Activated naive CD4-positive, alpha-beta T cell treated with Interleukin-2 at 50 U/mL for 16 hours (primary cell): ENCODE measurements around the gene SLC6A13.
A peak's percentile ranks its signal among the peaks of the same experiment; 100 is the strongest.
"Not testable (repeated sequence)": the region's sequence is repeated elsewhere in the genome, so short reads cannot be mapped to it uniquely, and the experiment has no call there.

Experiments
- DNase-seq: peaks from one replicate; pipeline ENCODE4 v3.0.0-alpha.2; 2020

The SLC6A13 gene

DNA sequence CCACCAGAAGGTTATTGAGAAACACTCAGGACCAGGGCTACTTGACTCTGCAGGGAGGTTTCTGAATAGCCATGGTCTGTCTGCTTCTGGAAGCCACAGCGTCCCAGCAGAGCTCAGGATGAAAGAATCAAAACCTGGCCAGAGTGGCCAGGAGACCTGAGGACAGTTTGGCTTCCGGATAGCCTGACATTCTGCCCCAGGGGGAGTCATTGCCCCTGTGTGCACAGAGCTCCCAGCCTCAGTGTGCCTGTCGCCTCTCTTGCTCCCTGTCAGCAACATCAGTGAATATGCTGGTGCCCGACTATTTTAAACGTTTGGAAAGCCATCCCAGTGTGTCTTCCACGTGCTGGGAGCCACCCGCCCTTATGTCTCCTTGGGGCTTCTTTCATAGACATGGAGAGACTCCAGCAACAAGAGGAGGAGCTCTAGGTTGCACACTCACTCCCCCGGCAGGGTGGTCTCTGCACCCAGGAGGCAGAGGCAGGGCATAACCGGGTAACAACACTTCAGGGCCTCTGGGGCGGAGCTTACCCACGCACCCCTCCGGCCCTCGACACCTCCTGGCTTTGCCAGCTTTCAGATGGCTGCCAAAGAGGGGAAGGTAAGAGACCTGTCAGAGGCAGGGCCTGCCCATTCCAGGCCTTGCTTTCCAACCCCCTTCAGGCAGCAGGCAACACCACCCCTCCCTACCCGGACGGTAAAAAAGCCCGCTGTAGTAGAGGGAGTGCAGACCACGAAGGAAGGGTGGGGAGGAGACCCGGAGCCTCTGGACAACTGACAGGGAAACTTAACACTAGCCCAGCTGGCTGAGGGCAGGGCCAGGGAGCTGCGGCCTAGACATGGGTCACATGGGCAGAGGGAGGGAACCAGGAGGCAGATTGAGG lies 29.7 kb downstream of the SLC6A13 start:
- no peak for DNase-seq

GRCh38 chr12:230925-231671 lies 31.5 kb downstream of the SLC6A13 start:
- DNase-seq, result no peak

GRCh38 chr12:229441-230191 lies 33.0 kb downstream of the SLC6A13 start:
- no peak for DNase-seq

GRCh38 chr12:228846-229200 lies 33.8 kb downstream of the SLC6A13 start:
- DNase-seq, result no peak

DNA sequence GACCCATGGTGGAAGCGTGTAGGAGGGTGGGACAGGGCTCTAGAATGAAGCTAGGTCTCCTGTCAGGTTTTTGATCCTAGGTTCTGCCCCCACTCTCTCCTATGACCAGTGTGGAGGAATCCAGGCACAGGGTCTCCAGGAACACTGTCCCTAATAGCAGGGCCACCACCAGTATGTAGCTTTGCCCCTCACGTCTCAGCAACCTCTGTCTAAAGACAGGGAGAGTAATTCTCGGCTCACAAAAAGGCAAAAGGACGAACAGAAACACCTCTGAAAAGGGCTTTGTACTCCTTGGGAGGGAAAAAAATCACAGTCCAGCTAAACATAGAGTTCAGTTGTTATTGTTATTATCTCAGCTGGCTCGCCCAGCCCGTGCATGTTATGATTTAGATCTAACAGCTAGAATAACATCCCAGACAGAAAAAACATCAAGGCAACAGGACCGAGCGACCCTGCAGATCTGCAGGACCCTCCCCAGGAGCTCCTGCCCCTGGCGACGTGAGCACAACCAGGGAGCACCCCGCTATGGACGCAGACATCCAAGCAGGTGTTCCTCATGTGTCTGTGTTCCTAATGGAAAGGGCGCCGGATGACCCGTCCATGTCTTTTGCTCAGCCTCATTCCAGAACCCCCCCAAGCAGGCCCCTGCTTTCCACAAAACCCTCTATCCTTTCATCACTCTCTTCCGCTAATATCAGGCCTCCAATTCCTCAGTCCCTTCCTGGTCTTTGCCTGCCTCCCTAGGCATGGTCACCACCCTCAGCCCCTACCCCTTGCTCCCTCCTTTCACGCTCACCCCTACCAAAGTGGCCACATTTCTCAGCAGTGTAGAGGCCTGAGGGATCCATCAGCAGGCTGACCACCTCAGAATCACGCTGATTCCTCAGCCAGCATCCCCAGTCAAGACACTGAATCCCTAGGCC lies 34.5 kb downstream of the SLC6A13 start:
- no peak for DNase-seq

DNA sequence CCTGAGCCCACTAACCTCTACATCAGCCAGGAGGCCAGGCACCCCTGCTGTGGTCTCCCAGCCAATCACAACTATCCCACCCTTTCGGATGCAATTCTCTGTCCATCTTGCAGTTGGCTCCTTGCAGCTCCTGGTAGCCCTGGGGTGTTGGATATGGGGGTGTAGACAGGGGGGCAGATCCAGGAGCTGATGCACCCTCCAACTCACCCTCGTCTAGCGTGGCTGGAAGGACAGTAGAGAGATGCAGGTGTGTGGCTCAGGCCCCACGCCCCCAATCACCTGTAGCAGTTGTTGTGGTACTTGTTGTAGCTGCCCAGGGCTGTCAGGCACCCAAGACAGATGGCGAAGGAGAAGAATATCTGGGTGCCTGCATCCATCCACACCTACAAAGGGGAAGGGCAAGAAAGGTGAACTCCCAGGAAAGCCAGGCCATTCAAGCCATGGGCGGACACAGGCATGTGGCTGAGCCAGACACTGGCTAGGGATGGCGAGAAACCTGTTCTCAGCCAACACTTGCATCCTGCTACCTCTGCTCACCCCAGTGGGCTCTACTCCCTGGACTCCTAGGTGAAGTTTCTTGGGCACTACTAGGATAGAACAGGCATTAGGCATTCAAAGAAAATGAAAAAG lies 35.2 kb downstream of the SLC6A13 start:
- DNase-seq, result no peak

DNA sequence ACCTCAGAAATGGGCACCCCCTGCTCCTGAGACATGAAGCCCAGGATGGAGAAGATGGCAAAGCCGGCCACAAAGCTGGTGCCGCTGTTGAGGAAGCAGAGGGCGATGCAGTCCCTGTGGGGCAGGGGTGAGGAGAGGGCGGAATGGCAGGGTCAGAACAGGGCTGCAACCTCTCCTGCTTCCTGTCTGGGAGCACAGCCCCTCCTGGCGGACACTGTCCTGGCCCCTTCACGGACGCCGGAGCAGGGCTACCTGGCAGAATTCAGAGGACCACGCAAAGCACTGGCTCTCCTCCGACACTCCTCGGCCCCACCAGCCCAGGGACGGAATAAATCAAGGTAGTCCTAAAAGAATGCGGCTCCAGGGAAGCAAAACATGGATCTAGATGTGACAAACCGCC lies 36.2 kb downstream of the SLC6A13 start:
- no peak for DNase-seq

DNA sequence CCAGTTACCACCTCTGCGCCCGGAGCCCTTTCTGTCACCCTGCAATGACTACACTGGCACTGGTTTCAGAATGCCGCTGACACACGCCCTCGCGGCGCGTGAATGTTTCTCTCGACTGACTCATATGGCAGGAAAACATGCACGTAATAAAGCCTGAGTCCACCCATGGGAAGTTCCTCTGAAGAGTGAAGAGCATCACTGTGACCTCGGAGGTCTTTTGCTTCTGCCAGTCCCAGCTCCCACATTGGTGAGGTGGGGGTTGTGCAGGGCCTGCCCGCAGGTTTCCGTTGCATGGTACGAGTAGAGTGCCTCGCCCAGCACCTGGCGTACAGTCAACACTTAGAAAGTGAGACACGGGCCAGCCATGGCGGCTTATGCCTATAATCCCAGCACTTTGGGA lies 37.6 kb downstream of the SLC6A13 start:
- no peak for DNase-seq

DNA sequence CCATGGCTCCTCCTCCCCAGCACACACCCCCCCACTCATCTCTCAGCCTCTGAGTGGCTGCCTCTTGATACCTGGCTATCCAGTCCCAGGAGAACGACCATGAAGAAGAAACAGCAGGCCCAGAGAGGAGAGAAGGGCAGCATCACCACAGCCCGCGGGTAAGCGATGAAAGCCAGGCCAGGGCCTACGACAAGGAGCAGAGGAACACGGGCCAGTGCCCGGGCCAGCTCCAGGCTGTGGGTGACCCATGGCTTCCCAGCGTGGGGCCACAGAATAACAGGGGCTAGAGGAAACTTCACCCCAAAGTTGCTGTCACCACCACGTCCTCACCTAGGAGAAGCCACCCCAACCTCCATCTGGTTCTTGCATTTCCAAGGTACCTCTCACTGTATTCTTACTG lies 38.3 kb downstream of the SLC6A13 start:
- no peak for DNase-seq

DNA sequence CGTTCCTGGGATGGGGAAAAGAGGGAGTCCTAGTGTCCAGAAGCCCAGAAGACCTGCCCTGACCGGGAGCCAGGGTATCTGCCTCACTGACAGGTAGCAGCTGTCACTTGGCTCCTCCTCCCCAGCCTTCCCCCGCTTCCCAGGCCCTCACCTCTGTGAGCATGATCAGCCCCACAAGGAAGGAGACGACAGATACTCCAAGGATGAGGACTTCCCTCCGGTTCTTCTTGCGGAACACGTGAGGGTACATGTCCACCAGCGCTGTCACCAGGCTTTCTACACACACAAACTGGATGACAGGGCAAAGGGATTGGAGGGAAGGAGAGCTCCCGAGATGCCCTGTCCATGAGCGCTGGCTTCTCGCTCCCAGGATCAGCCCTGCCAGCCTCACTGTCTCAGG lies 38.8 kb downstream of the SLC6A13 start:
- no peak for DNase-seq

DNA sequence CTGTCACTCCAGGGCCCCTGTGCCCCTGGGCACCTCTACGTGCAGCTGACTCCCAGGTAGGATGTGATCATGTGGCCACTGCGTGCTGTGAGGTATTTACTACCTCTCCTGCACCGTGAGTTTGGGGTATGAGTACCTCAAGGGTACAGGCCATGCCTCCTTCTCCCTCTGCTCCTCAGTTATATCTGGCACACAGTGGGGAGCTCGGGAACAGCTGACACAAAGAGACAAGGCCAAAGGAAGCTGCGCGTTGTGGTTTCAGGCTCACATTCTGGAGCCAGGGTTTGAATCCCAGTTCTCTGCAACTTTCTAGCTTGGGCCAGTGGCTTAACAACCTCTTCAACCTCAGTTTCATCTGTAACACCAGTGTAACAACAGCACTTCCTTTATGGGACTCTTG lies 40.9 kb downstream of the SLC6A13 start:
- DNase-seq, result no peak

DNA sequence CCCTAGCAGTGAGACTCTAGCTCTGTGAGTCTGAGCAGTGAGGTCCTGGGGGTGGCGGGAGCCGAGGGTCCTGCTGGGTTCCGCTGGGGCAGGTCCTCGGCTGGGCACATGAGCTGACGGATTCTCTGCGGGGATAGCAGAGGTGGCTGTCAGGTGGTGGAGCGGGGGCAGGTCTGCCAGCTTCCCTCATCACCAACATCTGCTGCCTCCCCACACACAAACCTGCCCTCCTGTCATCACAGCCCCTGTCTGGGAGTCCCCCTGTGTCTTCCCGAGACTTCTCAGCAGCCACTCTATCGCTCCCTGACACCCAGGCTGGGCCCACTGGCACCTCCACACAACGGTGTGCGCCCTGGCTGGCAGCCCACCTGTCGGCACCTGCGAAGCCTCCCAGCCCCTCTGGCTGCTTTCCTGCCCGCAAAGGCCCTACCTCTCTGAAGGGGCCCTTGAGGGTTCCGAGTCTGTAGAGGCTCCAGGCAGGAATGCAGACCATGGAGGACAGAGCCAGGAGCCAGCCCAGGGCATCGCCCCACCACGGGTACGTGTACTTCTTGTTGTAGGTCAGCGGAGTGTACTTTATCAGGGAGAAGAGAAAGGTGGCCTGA lies 41.6 kb downstream of the SLC6A13 start:
- DNase-seq, result no peak

- no peak for DNase-seq
These were observed 42.1 kb downstream of the SLC6A13 start for GRCh38 chr12:220491-220890.

DNA sequence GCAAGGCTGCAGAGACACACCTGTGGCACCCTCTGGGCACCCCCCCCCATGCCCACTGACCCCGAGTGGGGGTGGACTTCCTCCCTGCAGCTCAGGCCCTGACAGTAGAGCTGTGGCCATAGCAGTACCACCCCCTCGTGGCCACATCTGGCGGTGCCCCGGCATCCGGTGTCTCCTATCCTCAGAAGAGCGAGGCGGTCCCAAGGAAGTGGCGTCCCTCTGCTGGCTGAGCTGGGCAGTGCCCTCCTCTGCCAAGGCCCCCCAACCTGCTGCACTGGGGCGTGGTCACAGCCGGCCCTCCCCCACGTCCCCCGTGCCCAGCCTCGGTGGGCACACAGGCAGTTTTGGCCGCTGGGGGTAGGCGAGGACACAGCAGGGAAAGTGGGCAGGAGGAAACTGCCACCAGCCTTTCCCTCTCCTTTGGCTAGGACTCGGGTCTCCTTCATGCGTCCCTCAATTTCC lies 42.7 kb downstream of the SLC6A13 start:
- DNase-seq, result peak; percentile 43

GRCh38 chr12:218728-219590 lies 43.7 kb downstream of the SLC6A13 start:
- DNase-seq, result no peak

DNA sequence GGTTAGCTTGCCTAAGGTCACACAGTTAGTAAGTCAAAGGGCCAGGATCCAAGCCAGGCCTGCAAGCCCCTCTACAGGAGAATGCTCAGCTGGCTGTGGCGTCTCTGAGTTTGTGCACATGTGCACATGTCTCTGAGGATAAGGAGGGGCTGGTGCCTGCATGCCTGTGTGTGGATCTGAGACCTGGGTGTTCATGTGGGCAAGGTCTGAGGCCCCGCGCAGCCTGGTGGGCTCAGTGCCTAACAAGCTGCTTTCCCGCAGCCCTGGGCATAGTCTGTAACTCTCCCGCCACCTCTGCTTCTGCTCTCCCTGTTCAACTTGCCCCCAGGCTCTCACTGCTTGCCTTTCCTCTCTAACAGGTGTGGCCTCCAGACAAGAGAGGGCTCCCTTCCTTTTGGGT lies 44.4 kb downstream of the SLC6A13 start:
- no peak for DNase-seq

GRCh38 chr12:217029-217428 lies 45.6 kb downstream of the SLC6A13 start:
- not testable (repeated sequence) for DNase-seq

GRCh38 chr12:215116-215515 lies 47.5 kb downstream of the SLC6A13 start:
- no peak for DNase-seq

DNA sequence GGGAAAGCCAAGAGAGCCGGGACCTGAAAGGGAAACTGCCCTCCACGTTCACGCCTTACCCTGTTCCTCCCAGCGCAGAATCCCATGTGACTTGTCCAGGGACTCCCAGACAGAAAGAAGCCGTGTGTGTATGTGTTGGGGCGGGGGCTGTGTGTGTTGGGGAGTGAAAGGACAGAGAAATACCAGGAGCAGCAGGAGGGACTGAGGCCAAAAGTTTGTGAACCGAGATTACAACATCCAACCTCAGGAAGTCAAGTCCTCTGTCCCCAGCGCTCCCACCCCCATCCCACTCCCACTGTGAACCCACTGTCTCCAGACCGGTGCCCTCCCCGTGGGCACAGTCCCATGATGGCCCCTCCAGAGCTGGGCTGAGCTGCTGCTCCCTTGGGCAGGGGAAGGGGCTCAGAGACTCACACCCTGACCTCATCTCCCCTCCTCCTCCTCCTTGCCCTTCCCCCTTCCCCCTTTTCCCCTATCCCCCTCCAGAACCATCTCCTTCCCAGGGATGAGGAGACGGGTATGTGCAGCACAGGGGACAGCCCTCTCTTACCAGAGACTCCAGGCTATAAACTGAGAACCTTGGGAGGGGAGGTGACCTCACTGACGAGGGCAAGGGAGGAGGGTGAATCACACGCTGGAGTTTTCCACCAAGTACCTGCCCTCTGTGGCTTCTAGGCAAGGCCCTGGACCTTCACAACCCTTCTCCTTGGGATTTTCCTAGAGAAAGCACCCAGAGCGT lies 48.5 kb downstream of the SLC6A13 start, which contains the start of gene SLC6A12:
TSS of gene SLC6A12 (minus strand) at position 155 of the 739 bp plus-strand sequence. CDS start 4,171 bp downstream, outside the sequence.
- no peak for DNase-seq
